Mesendoderm (in vitro differentiated cells): Measurements from ENCODE around the gene NUDT19.
A peak's percentile ranks its signal among the peaks of the same experiment; 100 is the strongest.
"Not testable (repeated sequence)": the region's sequence is repeated elsewhere in the genome, so short reads cannot be mapped to it uniquely, and the experiment has no call there.

Source experiments
- DNase-seq: peaks from one replicate; pipeline ENCODE4 v3.0.0; 2013
- H2AK5ac ChIP-seq: 2 replicates; pipeline ENCODE4 v1.6.1; 2013; ENCODE audit warnings: low read length, inconsistent platforms
- H2BK120ac ChIP-seq: 2 replicates; pipeline ENCODE4 v1.6.1; 2013; ENCODE audit warnings: low read depth, mild to moderate bottlenecking, low read length, moderate library complexity, mixed read lengths
- H2BK15ac ChIP-seq: replicated peaks from 2 replicates; pipeline ENCODE4 v1.6.1; 2013; ENCODE audit warnings: low read depth, mild to moderate bottlenecking, moderate library complexity
- H2BK5ac ChIP-seq: 2 replicates; pipeline ENCODE4 v1.6.1; 2013; ENCODE audit warnings: low read length, inconsistent platforms
- H3K18ac ChIP-seq: 2 replicates; pipeline ENCODE4 v1.6.1; 2013; ENCODE audit warnings: mild to moderate bottlenecking, low read length, mixed read lengths
- H3K23ac ChIP-seq: one replicate; pipeline ENCODE4 v1.6.1; 2013; ENCODE audit warnings: low read length
- H3K27ac ChIP-seq: 2 replicates; pipeline ENCODE4 v1.5.1; 2013; ENCODE audit warnings: low read depth, mild to moderate bottlenecking, inconsistent platforms, low read length, moderate library complexity
- H3K27me3 ChIP-seq: 2 replicates; pipeline ENCODE4 v1.6.1; 2013; ENCODE audit warnings: low read length, control low read depth, mild to moderate bottlenecking, inconsistent platforms; ENCODE audit not compliant: insufficient read depth, poor library complexity
- H3K36me3 ChIP-seq: 2 replicates; pipeline ENCODE4 v1.6.1; 2013; ENCODE audit warnings: low read length, inconsistent platforms; ENCODE audit not compliant: control insufficient read depth, insufficient read depth
- H3K4ac ChIP-seq: one replicate; pipeline ENCODE4 v1.6.1; 2013; ENCODE audit warnings: low read depth, mild to moderate bottlenecking, low read length, moderate library complexity
- H3K4me1 ChIP-seq: 2 replicates; pipeline ENCODE4 v1.6.1; 2013; ENCODE audit warnings: low read depth, low read length, inconsistent platforms; ENCODE audit not compliant: control insufficient read depth
- H3K4me2 ChIP-seq: 2 replicates; pipeline ENCODE4 v1.6.1; 2013; ENCODE audit warnings: low read length
- H3K4me3 ChIP-seq: 2 replicates; pipeline ENCODE4 v1.5.1; 2013; ENCODE audit warnings: mild to moderate bottlenecking, low read length
- H3K56ac ChIP-seq: one replicate; pipeline ENCODE4 v1.6.1; 2013; ENCODE audit warnings: low read length
- H3K79me1 ChIP-seq: 2 replicates; pipeline ENCODE4 v1.6.1; 2013; ENCODE audit warnings: low read length, inconsistent platforms
- H3K79me2 ChIP-seq: 2 replicates; pipeline ENCODE4 v1.6.1; 2013; ENCODE audit warnings: mild to moderate bottlenecking, low read length; ENCODE audit not compliant: control insufficient read depth, insufficient read depth
- H3K9ac ChIP-seq: 2 replicates; pipeline ENCODE4 v1.6.1; 2013; ENCODE audit warnings: low read length, inconsistent platforms
- H4K5ac ChIP-seq: one replicate; pipeline ENCODE4 v1.6.1; 2013; ENCODE audit warnings: low read length
- H4K8ac ChIP-seq: one replicate; pipeline ENCODE4 v1.6.1; 2013; ENCODE audit warnings: low read depth, mild to moderate bottlenecking, control low read depth, low read length, moderate library complexity
- WGBS: extraction: QIAGEN DNeasy Blood & Tissue Kit; methylation state at CpG from one replicate; pipeline ENCODE4 v1.1.7; 2013; ENCODE audit warnings: low lambda C conversion rate, missing lambda C conversion rate; ENCODE audit not compliant: insufficient coverage; ENCODE audit errors: extremely low coverage; 5-methylcytosine and 5-hydroxymethylcytosine counted together

The NUDT19 gene

DNA sequence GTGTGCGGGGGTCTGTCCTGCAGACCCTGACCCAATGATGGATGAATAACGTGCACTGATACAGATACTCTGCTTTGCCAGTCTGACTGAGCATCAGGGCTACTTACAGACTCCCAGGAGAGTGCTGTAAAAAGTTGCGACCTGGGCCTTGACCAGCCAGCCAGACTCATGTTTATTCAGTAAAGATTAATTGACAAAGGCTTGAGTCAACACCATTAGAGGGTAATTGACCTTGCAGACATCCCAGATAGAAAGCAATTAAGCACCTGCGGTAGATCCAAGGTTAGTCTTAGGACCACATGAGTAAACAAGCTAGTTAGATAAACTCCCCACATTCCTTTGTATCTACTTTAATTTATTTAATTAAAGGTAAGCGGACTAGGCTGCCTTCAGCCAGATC lies 10.4 kb downstream of the NUDT19 start:
- Histone ChIP-seq H3K4me3 (no peak overlapping the region), H3K27ac (no peak overlapping the region), H3K4me2 (no peak overlapping the region), H3K23ac (no peak overlapping the region), H3K4me1 (no peaks in the 10 kb centered on the region), H4K8ac (no peak overlapping the region), H3K36me3 (no peaks in the 10 kb centered on the region), H3K56ac (no peak overlapping the region), H3K79me1 (no peaks in the 10 kb centered on the region), H2BK120ac (no peak overlapping the region), H2BK5ac (no peak overlapping the region), H3K18ac (no peak overlapping the region), H2AK5ac (no peak overlapping the region), H2BK15ac (no peak overlapping the region), H3K27me3 (no peaks in the 10 kb centered on the region), H4K5ac (no peak overlapping the region), H3K9ac (no peak overlapping the region), H3K79me2 (no peaks in the 10 kb centered on the region), H3K4ac (no peak overlapping the region)
- no CpG with 5 or more reads among the region's 5 CpGs for WGBS
- peak; percentile 37 for DNase-seq

DNA sequence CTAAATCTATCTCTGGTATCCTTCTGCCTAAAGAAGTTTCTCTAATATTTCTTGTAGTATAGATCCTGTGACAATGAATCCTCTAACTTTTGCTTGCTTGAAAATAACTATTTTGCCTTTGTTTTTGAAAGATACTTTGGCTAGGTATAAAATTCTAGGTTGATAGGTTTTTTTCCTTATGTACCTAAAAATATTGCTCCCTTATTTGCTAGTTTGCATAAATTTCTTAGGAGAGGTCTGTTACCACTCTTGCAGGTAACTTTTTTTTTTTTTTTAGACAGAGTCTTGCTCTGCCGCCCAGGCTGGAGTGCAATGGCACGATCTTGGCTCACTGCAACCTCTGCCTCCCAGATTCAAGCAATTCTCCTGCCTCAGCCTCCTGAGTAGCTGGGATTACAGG lies 12.4 kb downstream of the NUDT19 start:
- no CpG with 5 or more reads among the region's 2 CpGs for WGBS
- not testable (repeated sequence) for H2BK120ac ChIP-seq, H2BK5ac ChIP-seq, H3K27ac ChIP-seq, H3K36me3 ChIP-seq, H2AK5ac ChIP-seq, H3K27me3 ChIP-seq, H3K79me1 ChIP-seq, DNase-seq, H4K8ac ChIP-seq, H3K18ac ChIP-seq, H3K4me3 ChIP-seq, H3K4ac ChIP-seq, H4K5ac ChIP-seq, H2BK15ac ChIP-seq, H3K79me2 ChIP-seq, H3K56ac ChIP-seq, H3K4me1 ChIP-seq, H3K9ac ChIP-seq, H3K4me2 ChIP-seq, H3K23ac ChIP-seq

DNA sequence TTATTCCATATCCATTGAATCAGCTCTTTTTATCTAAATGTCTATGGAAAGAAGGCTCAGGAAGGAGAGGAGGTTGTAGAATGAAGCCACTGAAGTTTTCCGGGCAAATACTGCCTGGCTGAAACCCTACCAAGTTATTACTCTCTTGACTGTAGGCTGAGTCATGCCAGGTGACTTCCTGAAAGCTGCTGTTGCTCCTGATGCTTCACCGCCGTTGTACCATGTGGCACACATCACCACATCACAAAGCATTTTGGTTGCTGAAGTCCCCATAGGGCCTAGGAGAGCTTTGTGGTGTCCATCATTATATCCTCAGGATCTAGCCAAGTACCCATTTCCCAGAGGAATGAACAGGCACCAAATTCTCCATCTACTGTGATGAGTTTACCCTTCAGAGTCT lies 16.8 kb downstream of the NUDT19 start:
- Histone ChIP-seq H3K4me1 (no peaks in the 10 kb centered on the region), H2BK120ac (no peak overlapping the region), H3K79me1 (no peaks in the 10 kb centered on the region), H2AK5ac (no peak overlapping the region), H3K18ac (no peak overlapping the region), H4K8ac (no peak overlapping the region), H3K27me3 (no peaks in the 10 kb centered on the region), H3K9ac (no peak overlapping the region), H3K56ac (no peak overlapping the region), H3K27ac (no peak overlapping the region), H3K79me2 (no peaks in the 10 kb centered on the region), H2BK15ac (no peak overlapping the region), H3K4me2 (no peak overlapping the region), H3K4ac (no peak overlapping the region), H3K36me3 (no peaks in the 10 kb centered on the region), H3K4me3 (no peak overlapping the region), H3K23ac (no peak overlapping the region), H2BK5ac (no peak overlapping the region), H4K5ac (no peak overlapping the region)
- WGBS, result no CpG with 5 or more reads among the region's 3 CpGs
- no peak for DNase-seq

DNA sequence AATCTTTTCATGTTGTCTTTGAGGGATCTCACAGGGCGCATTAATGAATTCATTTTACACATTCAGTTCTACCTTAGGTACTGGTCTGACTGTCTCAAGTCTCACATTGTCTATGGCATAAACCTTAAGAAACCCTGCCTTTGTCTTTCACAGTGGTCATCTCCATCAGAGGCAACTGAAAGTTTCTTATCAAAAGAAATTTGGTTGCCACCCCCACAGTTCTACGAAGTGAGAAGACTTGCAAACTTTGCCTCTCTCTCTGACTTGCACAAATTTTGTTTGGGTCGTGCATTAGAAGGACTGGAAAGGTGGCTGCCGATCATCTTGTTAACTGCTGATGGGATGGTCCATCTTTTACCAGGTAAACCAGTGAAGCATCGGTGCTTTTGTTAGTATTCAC lies 17.4 kb downstream of the NUDT19 start:
- H2AK5ac ChIP-seq, result no peak overlapping the region
- WGBS, result no CpG with 5 or more reads among the region's 5 CpGs

GRCh38 chr19:32711747-32712146 lies 20.1 kb downstream of the NUDT19 start:
- H3K23ac ChIP-seq, result no peak overlapping the region
- H3K27ac ChIP-seq, result no peak overlapping the region
- H2AK5ac ChIP-seq, result no peak overlapping the region
- H3K27me3 ChIP-seq, result no peaks in the 10 kb centered on the region
- no peak for DNase-seq
- no peaks in the 10 kb centered on the region for H3K79me1 ChIP-seq
- H3K4ac ChIP-seq, result no peak overlapping the region
- H3K56ac ChIP-seq, result no peak overlapping the region
- no peak overlapping the region for H3K18ac ChIP-seq
- no peaks in the 10 kb centered on the region for H3K4me1 ChIP-seq
- H4K8ac ChIP-seq, result no peak overlapping the region
- H3K4me2 ChIP-seq, result no peak overlapping the region
- H4K5ac ChIP-seq, result no peak overlapping the region
- H3K79me2 ChIP-seq, result no peaks in the 10 kb centered on the region
- H3K4me3 ChIP-seq, result no peak overlapping the region
- H2BK5ac ChIP-seq, result no peak overlapping the region
- H2BK120ac ChIP-seq, result no peak overlapping the region
- no CpG with 5 or more reads among the region's 6 CpGs for WGBS
- H3K9ac ChIP-seq, result no peak overlapping the region
- no peak overlapping the region for H2BK15ac ChIP-seq
- no peaks in the 10 kb centered on the region for H3K36me3 ChIP-seq

More for the DNA sequence above, 17.4 kb downstream of the NUDT19 start:
- H3K56ac ChIP-seq, result no peak overlapping the region
- H4K8ac ChIP-seq, result no peak overlapping the region
- H3K4me1 ChIP-seq, result no peaks in the 10 kb centered on the region
- H3K27ac ChIP-seq, result no peak overlapping the region
- no peaks in the 10 kb centered on the region for H3K36me3 ChIP-seq
- no peak overlapping the region for H3K23ac ChIP-seq
- no peak overlapping the region for H3K4me2 ChIP-seq
- H4K5ac ChIP-seq, result no peak overlapping the region
- H2BK5ac ChIP-seq, result no peak overlapping the region
- H2BK120ac ChIP-seq, result no peak overlapping the region
- H2BK15ac ChIP-seq, result no peak overlapping the region
- no peak overlapping the region for H3K4me3 ChIP-seq
- no peak for DNase-seq
- no peak overlapping the region for H3K9ac ChIP-seq
- H3K79me2 ChIP-seq, result no peaks in the 10 kb centered on the region
- H3K4ac ChIP-seq, result no peak overlapping the region
- no peak overlapping the region for H3K18ac ChIP-seq
- no peaks in the 10 kb centered on the region for H3K79me1 ChIP-seq
- H3K27me3 ChIP-seq, result no peaks in the 10 kb centered on the region

DNA sequence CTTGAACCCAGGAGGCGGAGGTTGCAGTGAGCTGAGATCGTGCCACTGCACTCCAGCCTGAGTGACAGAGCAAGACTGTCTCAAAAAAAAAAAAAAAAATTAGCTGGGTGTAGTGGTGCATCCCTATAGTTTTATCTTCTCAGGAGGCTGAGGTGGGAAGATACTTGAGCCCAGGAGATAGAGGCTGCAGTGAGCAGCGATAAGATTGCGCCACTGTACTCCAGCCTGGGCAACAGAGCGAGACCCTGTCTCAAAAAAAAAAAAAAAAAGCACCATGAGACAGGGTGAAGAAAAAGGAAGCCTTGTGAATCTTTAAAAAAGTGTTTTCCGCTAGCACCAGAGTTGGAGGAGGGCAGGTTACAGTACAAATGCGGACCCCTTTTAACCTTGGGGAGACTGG lies 24.6 kb downstream of the NUDT19 start:
- not testable (repeated sequence) for H3K4me3 ChIP-seq, DNase-seq, H3K23ac ChIP-seq, H2BK120ac ChIP-seq, H2AK5ac ChIP-seq, H3K27me3 ChIP-seq, H3K4ac ChIP-seq, H4K8ac ChIP-seq, H3K36me3 ChIP-seq, H3K79me1 ChIP-seq, H3K4me2 ChIP-seq, H3K4me1 ChIP-seq, H2BK5ac ChIP-seq, H3K56ac ChIP-seq, H2BK15ac ChIP-seq, H3K9ac ChIP-seq, H4K5ac ChIP-seq, H3K79me2 ChIP-seq, H3K27ac ChIP-seq, H3K18ac ChIP-seq
- no CpG with 5 or more reads among the region's 7 CpGs for WGBS
